Stimulated activated CD4-positive, alpha-beta T cell treated with anti-CD3 and anti-CD28 coated beads, Interleukin-15, amount 100 ng/mL, for 48 hours (primary cell): ENCODE results near the gene SIK3.
"Not testable (repeated sequence)": the region's sequence is repeated elsewhere in the genome, so short reads cannot be mapped to it uniquely, and the experiment has no call there.

Experiments used
- DNase-seq, 2 donors: peaks; one replicate each; pipeline ENCODE4 v3.0.0-alpha.2; 2020; ENCODE audit warnings: low read depth in 2 of 2

SIK3 gene

DNA sequence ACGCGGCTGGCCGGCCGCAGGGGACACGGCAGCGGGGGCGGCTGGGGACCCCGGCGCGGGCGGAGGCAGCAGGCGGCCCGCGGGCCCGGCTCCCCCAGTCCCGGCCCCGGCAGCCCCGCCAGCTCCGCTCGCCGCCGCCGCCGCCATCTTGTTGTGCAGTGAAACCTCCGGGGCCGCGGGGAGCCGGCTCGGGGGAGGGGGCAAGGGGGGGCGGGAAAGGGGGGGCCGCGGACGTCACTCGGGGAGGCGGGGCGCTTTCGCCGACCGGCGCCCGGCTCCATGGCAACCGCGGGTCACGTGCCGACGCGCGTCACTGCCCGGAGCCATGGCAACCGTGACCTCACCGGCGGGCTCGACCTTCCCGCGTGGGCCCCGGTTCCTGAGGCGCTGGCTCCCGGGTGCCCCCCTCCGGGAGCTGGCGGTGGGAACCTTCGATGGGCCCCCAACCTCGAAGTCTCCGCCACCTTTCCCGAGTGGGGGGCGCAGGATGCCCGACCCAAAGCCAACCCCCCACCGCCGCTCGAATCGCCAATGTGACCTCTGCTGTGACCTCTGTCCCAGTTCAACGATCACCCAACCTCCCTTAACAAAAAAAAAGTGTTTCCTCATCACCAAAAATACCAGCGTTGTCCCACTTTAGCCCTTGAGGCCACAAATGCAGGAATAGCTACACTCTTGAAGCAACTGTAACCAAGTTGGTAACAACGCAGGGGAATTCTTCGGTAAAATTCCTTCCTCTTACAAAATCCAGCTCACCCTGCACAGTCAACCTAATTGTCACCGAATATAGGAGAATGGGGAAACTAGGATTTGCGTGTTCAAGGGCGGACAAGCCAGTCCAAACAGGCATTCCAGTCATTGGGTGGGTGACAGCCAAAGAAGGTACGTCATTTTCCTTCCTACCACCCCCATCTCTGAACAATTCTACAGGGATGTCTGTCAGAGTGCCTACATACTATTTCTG is at the start of gene SIK3:
TSS of gene SIK3 (minus strand) at position 160 of the 964 bp plus-strand sequence. CDS start at position 147, 13 bp downstream.
- DNase-seq: peak; percentile 80 to 88

DNA sequence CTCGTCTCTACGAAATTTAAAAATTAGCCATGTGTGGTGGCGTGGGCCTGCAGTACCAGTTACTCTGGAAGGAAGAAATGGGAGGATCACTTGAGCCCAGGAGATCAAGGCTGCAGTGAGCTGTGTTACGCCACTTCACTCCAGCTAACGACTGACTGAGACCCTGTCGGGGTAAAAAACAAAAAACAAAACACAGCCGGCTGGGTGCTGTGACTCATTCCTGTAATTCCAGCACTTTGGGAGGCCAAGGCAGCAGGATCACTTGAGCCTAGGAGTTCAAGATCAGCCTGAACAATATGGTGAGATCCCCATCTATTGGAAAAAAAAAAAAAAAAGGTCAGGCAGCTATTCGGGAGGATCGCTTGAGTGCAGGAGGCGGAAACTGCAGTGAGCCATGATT is 48.3 kb upstream of the SIK3 start:
- DNase-seq: no peak

DNA sequence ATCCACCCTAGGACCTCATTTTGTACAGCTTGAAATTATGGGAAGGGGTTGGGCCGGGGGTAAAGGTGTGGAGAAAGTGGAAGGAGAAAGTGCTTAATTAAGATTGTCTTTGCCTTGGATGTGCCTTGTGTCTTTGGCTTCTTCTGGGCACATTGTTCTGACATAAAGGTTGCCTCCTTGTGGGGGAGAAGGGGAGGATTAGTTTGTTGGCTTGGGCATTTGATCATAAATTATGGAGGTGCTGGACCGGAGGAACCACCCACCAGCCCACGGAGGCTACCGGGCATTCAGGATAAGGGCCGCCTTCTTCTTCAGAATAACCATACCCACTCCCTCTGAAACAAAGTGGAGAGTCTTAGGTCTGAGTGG is 47.1 kb upstream of the SIK3 start:
- DNase-seq: no peak

DNA sequence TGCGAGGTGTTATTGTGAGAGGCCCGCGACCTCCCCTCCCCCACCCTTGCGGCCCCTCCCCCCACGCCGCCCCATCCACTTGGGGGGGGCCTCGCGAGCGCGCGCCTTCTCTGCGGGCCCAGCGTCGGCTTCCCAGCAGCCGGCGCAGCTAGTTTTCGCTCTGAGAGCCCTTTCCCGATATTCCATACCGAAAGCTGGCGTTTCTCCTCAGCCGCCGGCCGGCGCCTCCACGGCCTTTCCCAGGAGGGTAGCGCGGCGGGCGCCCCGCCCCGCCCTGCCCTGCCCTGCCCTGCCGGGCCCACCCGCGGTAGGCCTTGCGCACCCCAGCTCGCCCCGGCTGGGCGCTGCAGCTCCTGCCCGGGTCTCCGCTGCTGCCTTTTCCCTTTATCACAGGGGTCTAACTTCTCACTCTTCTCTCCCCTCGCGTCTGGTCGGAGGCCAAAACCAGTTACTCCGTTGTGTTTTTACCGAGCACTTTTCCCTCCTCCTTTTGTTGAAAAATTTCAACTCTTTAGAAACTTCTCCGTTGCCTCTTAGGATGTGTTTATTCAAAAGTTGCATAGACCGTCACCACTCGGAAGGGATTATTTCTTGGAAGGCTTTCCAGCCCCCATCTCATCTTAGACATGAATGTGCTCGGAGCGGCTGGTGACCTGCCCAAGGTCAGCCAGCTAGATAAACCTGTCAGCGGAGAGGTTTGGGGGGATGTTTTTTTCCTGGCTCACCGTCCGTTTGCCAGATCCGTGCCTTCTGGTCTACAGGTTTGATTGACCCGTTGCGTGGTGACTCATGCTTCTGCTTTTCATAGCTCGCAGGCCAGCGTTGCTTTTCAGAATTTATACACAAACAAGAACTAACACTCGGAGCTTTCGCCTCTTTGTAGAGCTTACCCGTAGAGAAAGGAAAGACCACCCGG is 46.5 kb upstream of the SIK3 start:
- DNase-seq: no peak

DNA sequence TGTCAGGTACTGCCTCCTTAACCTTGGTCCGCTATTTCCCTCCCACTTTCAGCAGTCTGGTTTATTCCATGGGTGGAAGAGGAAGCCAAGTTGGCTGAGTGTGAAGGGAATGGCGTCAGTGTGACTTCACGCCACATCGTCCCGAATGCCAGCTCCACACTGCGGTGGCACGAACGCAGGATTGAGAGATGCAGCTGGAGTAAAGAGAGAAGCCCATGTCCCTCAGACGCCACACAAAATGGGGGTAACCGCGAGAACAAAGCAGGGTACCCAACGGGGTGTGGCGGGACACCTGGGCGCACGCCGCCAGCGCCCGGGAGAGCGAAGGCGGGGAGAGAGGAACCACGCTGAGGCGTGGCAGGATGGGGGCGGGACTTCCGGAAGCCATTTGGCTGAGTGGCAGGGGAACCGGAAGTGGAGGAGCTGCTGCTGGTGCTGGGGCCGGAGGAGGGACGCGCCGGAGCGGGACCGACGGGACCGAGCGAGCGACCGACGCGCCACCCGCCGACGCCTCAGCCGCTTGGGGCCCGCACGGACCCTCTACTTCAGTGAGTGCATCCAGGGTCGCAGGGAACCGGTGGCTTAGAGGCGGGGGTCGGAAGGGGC is 45.7 kb upstream of the SIK3 start, which contains the start of gene PAFAH1B2:
TSS of gene PAFAH1B2 (plus strand) at position 417 of the 606 bp plus-strand sequence. CDS start 8,161 bp downstream, outside the sequence.
- DNase-seq: peak; percentile 92 to 93

DNA sequence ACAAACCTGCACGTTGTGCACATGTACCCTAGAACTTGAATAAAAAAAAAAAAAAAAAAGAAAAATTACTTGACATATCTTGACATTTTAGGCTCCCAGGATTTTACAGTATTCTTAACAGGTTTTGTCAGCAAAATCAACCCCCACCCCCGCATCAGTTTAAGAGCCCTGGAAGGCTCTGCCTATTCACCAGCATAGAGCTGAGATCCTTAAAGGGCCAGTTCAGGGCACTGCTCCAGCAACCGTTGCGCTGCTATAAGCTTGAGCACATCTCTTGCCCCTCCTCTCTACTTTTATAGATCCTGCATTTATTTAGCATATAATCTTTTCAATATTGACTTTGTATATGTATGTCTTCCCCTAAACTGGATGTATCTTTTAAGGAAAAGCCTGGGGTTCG is 45.2 kb upstream of the SIK3 start:
- DNase-seq: peak in 1 of 2 donors; percentile 13

DNA sequence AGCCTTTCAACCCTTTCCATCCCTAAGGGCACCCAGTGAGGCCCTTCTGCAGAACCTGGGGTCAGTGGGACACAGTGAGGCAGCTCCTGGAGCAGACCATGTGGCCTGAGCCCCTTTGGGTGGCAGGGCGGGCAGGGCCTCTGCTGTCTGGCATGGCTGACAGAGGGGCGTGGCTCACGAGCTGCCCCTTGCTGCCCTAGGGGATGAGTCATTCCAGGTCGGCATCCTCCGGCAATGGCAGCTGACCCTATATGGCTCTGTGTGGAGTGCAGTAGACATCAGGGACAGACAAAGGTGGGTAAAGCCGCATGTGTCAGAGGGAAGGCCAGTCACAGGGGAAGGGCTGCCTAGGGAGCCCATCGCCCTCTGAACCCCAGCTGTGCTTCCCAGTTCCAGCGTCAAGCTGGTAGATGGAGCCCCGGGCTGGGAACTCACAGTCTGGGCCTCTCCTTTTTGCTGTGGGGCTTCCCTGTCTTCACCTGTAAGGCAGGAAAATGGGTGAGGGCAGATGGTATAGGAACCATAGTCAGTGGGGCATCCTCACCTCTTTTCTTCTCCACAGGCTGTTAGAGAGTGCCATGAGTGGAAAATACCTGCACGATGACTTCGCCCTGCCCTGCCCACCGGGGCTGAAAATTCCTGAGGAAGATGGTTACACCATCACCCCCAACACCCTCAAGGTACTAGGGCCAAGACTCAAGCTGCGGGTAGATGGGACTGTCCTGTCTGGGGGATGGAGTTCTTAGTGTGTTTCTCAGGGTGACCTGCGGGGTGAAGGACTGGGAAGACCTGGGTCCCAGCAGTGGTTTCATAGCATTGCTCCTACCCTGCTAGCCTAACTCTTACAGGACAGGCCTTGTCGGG is 39.2 kb upstream of the SIK3 start:
- not testable (repeated sequence) for DNase-seq

DNA sequence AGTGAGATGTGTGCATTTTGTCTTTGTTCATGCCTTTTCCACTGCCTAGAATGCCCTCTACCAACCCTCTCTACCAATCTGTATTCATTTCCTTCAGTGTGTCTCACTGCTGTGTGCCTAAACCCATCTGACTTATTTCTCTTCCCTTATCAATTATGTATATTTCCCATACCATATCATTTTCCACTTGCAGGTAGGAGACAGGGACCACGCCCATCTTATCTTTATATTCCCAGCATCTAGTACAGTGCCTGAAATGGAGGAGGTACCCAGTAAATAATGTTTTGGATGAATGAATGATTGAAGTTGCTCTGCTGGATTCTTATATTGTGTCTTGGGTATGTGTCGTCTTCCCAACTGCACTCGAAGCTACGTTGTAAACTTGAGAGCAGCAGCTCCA is 36.8 kb upstream of the SIK3 start:
- DNase-seq: not testable (repeated sequence)

DNA sequence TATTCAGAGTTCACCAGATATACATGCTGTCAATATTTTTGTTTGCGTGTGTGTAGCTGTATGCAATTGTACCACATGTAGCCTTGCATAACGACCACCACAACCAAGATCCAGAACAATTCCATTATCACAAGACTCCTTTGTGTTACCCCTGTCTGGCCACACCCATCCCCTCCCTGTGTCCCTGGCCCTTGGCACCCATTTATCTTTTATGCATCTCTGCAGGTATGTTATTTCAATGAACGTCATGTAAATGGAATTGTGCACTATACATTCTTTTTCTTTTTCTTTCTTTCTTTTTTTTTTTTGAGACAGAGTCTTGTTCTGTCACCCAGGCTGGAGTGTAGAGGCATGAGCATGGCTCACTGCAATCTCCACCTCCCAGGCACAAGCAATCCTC is 36.2 kb upstream of the SIK3 start:
- DNase-seq: no peak

DNA sequence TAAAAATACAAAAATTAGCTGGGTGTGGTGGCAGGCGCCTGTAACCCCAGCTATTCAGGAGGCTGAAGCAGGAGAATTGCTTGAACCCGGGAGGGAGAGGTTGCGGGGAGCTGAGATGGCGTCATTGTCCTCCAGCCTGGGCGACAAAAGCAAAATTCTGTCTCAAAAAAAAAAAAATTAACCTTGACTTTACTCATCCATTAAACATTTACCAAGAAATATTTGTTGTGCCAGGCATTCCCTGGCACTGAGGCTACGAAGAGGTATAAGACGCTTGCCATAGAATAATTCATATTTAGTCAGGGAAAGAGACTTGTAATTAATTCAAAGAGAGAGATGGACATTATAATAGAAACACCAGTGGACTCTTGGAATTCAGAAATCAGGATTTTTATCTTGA is 32.7 kb upstream of the SIK3 start:
- DNase-seq: no peak

DNA sequence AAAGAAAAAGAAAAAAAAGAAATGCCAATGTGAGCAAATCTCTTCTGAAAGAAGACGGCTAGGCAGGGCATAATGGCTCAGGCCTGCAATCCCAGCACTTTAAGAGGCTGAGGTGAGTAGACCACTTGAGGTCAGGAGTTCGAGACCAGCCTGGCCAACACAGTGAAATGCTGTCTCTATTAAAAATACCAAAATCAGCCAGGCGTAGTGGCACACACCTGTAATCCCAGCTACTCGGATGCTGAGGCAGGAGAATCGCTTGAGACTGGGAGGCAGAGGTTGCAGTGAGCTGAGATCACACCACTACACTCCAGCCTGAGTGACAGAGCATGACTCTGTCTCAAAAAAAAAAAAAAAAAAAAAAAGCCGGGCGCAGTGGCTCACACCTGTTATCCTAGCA is 32.2 kb upstream of the SIK3 start:
- DNase-seq: not testable (repeated sequence)

DNA sequence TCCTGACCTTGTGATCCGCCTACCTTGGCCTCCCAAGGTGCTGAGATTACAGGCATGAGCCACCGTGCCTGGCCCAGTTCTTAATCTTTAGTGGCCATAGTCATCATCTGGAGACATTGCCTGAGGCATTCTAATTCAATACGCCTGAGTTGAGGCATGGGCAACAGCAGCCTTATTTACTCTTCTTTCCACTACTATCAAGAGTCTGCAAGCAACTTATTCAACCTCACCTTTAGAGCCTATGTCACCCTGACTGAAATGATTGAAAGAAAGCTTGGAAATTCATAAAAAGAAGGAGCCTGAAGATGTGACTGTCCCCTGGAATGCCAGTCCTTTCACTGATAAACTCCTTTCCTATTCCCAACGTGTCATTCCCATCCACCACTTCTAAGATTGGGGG is 30.1 kb upstream of the SIK3 start:
- DNase-seq: no peak

DNA sequence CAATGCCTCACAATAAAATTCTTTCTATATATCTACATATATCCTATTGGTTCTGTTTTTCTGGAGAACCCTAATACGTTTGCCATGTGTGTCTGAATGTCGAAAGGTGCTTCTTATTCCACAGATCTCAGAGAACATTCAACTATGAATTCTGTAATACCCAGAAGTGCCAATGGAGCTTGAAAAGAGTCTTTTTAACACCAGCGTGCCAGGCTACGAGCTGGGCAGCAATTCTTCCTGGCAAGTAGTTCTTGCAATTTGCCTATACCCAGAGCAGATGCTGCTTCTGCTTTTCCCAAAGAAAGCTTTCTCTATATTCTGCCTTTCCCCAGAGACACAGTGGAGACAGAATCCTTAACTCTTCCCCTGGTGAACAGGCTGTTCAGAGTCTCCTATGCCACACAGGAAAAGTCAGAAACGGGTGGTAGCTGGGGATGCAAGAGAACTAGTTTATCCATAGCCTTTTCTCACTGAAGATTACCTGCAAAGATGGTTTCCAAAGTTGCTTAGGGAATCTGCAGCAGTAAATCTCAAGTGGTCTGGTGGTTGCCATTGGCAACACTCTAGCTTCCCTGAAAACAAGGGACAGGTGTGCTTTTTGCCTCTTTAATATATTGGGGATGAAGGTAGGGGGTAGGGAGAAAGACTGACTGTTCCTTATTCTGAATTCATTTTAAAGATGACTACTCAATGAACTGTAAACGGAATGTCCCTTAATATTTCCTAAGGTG is 29.1 kb upstream of the SIK3 start:
- DNase-seq: no peak

DNA sequence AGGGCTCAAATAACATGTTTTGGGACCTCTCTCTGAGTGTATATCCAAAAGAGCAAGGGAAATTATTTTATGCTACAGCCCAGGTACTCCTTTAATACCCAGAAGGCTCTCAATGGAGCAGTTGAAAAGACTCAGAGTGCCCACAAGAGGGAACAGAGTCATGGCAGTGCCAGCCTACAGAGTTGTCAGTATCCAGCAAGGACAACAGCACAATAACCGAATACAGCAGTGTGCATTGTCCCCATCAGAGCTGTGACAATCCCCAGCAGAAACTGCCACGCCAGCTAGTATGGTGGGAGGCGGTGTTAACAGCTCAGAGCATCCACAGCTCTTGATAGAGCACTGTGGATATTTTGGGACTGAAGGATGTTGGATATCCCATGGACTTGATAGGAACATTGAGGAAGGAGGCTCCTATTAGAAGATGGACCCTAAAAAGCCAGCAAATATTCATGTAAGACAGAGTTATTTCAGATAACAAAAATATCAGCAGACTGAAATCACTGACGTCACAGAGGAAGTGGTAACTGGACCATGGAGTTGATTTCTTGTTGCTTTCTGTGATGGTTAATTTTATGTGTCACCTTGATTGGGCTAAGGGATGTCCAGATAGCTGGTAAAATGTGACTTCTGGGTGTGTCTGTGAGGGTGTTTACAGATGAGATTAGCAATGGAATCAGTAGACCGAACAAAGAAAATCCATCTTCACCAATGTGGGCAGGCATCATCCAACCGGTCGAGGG is 28.2 kb upstream of the SIK3 start:
- no peak for DNase-seq

DNA sequence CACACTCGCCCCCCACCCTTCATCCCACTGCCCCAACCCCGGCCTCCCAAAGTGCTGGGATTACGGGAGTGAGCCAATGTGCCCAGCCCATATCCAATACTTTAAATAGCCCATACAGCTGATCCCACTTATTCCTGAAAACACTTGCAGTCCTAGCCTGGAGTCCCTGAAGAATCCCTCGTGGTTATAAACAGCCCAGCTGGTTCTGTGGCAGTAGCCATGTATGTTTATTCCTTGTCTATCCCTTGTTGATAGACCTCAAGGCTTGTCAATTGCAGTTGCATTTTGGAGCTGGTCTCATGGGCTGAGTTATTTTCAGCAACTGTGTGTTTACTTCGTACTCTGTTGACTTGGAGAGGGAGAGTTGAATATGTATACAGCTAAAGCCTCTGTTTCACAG is 24.3 kb upstream of the SIK3 start:
- DNase-seq: no peak

DNA sequence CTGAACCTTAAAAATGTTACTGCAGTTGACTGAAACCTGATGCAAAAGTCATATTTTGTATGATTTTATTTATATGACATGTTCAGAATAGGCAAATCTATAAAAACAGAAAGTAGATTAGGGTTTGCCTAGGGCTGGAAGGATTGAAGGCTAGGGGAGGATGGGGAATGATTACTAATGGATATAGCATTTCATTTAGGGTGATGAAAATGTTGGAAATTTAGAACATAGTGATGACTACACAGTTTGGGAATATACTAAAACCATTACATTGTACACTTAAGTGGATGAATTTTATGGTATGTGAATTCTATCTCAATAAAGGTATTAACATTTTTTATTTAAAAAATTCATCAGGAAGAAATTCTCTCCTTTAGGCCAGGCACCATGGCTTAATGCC is 22.9 kb upstream of the SIK3 start:
- DNase-seq: no peak

DNA sequence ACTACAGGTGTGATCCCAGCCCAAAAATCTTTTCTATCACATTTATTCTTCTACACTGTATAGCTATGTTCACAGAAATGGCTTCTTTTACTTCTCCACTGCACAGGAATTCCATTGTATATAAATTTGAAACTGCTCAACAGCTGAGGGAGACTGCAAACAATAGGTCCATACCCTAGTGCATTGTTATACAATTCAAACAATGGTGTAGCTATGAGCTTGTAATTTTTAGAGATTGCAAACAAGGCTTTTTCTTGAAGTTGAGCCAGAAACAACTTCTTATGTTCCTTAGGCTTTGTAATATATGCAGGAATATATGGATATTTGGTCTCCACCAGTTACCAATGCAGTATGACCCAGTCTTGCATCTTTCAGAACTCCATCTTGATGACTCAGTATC is 19.5 kb upstream of the SIK3 start:
- DNase-seq: no peak

DNA sequence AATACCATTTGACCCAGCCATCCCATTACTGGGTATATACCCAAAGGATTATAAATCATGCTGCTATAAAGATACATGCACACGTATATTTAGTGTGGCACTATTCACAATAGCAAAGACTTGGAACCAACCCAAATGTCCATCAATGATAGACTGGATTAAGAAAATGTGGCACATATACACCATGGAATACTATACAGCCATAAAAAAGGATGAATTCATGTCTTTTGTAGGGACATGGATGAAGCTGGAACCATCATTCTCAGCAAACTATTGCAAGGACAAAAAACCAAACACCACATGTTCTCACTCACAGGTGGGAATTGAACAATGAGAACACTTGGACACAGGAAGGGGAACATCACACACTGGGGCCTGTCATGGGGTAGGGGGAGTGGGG is 14.7 kb upstream of the SIK3 start:
- DNase-seq: not testable (repeated sequence)

DNA sequence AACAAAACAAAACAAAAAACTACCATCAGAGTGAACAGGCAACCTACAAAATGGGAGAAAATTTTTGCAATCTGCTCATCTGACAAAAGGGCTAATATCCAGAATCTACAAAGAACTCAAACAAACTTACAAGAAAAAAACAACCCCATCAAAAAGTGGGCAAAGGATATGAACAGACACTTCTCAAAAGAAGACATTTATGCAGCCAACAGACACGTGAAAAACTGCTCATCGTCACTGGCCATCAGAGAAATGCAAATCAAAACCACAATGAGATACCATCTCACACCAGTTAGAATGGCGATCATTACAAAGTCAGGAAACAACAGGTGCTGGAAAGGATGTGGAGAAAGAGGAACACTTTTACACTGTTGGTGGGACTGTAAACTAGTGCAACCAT is 14.3 kb upstream of the SIK3 start:
- DNase-seq: not testable (repeated sequence)
